Activated CD4-positive, alpha-beta T cell treated with anti-CD3 and anti-CD28 coated beads, Interleukin-2, amount 50 U/mL, for 24 hours (primary cell): ENCODE measurements around the gene TMEM39B.
"Not testable (repeated sequence)": the region's sequence is repeated elsewhere in the genome, so short reads cannot be mapped to it uniquely, and the experiment has no call there.

Experiments
- DNase-seq, 2 donors: peaks; one replicate each; pipeline ENCODE4 v3.0.0-alpha.2; 2020; ENCODE audit warnings: low read depth in 1 of 2, low spot score in 1 of 2

The TMEM39B gene

GRCh38 chr1:32068957-32069588 is 3.7 kb upstream of the TMEM39B start:
- no peak for DNase-seq

DNA sequence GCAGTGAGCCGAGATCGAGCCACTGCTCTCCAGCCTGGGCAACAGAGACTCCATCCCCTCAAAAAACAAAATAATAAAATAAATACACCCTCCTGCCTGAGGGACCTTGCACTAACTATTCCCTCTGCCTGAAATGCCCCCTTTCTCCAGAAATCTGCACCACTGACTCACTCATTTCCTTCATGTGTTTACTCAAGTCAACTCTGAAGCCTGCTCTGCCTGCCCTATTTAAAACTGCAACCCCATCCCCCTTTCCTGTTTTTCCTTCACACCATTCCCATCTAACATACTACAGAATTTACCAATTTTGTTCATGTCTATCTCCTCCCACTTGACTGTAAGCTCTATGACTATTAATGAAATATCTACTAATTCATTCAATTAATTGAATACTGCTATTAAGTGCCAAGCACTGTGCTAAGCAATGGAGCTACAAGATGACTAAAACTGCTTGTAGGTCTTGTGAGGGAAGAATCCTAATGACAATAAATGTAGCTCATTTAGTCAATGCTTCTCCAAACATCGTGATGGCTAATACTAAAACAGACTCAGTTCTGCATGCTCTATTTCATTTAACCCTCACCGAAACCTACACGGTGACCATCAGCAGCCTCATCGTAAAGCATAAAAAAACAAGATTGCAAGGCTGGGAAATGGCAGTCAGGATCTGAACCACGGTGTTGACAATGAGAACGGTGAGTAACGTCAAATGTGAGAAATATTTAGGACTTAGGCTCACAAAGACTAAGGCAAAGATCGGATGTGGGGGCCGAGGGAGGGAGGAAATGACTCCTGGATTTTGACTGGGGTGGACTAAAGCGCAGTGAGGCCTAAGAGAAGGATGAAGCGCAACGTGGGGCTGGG is 749 bp upstream of the TMEM39B start:
- DNase-seq: no peak

- no peak for DNase-seq
Observed at GRCh38 chr1:32073299-32074229, 825 bp downstream of the TMEM39B start.

- DNase-seq: no peak
Observed at GRCh38 chr1:32074841-32075240, 2.1 kb downstream of the TMEM39B start.

DNA sequence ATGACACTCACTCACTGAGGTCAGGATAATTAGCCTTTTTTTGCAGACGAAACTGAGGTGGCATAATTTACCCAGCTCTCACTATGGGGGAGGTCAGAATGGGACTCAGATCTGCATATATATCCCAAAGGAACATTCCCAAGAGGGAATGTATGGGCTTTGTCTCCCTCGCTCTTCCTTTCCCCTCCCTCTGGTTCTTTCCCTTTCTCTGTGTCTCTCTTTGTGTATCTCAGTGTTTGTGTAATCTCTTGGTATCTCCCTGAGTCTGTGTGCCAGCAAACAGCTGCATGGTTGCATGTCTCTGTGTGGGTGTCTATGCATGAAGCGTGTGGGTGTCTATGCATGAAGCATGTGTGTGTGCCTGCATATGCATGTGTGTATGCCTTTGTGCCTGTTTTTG is 4.7 kb downstream of the TMEM39B start:
- no peak for DNase-seq

DNA sequence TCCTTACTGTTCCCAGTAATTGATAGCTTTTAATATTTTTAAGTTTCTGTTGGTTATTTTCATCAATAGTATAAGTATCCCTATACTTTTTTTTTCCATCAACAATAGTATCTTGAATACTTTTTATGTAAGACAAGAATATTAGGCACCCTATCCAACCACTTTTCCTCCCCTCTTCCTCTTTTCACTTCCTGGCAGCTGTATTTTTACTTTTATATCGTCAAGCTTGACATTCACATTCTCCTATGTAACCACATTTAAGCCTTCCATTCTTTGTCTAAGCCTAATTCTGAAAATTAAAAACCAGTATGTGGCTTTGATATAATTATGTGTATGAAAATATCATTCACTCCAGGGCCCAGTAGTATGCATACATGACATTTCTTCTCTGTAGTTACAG is 9.3 kb downstream of the TMEM39B start:
- DNase-seq: no peak

DNA sequence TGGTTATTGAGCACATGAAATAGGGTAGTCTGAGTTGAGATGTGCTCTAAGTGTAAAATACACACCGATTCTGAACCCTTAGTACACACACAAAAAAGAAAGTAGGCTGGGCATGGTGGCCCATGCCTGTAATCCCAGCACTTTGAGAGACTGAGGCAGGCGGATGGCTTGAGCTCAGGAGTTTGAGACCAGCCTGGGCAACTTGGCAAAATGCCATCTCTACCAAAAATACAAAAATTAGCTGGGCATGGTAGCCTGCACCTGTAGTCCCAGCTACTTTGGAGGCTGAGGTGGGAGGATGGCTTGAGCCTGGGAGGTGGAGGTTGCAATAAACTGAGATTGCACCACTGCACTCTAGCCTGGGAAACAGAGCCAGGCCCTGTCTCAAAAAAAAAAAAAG is 13.6 kb downstream of the TMEM39B start:
- DNase-seq: not testable (repeated sequence)

DNA sequence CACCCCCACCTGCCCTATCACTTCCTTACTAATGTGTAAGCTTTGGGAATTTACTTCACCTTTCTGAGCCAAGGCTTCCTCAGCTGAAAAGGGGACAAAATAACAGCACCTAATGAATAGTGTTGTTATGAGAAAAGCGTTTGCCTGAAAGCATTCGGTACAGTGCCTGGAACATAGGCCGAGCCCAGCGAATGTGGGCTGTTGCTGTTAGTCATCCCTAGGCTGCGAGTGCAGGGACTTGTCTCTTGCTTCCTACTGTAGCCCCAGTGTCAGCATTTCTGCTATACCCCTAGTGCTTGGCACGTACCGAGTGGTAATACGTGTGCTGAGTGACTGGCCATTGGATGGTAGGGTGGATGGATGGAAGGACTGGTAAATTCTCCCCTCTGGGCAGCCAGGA is 18.4 kb downstream of the TMEM39B start:
- DNase-seq: no peak

- DNase-seq: no peak
Observed at GRCh38 chr1:32091591-32091990, 18.9 kb downstream of the TMEM39B start.

DNA sequence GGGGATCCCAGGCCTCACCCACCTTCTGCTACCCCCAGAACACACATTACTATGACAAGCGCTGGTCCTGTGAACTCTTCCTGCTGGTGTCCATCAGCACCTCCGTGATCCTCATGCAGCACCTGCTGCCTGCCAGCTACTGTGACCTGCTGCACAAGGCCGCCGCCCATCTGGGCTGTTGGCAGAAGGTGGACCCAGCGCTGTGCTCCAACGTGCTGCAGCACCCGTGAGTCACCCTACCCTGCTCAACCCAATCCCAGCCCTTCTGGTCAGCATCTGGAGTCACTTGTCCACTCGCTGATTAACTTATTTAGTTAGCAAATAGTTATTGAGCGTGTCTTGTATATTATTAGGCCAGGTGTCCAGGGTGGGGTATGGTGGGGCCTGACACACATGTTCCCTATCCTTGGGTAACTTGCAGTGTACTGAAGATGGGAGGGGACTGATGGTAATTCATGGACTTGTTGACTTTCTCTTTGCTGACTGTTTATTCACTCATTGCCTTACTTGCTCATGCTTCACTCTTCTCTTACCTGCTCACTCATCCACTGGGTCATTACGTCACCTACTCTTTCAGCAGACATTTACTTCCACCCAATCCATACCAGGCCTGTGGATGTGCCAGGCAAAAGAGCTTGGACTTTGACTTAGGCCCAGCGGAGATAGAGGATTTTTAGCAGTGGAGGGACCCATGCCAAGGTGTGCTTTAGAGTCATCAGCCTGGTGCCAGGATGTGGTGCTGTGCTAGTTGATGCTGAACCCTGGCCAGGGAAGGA is 22.2 kb downstream of the TMEM39B start:
- no peak for DNase-seq

- no peak for DNase-seq
Observed at GRCh38 chr1:32099426-32099825, 26.7 kb downstream of the TMEM39B start.

DNA sequence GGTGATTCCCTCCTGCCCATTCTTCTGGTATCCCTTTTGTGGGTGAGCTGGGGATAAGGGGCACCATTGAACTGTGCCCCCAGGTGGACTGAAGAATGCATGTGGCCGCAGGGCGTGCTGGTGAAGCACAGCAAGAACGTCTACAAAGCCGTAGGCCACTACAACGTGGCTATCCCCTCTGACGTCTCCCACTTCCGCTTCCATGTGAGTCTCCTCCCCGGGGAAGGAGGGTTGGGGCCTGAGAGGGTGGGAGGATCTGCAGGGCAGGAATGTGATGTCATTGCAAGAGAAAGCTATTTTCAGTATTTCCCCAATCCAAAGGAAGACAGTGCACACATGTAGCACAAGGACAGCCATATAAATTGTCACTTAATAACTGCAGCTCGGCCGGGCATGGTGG is 27.6 kb downstream of the TMEM39B start:
- DNase-seq: no peak

GRCh38 chr1:32100807-32101708 is 28.3 kb downstream of the TMEM39B start:
- DNase-seq: no peak

DNA sequence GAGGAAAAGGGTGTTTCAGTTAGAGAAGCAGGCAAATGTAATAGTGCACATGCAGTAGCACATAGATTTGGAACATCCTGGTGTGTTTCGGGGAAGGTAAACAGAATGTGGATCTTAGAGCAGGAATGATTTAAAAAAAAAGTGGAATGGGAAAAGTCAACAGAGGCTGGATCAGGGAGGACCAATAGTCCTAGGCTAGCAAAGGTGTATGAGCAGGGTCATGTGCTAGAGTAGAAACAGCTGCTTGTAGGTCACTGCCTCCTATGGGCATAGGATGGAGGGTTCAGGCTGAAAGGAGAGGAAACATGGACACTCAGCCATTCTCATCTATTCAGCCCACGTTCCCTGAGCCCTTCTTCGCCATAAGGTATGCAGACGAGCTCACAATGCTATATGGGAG is 31.4 kb downstream of the TMEM39B start:
- no peak for DNase-seq

- DNase-seq: no peak
Observed at GRCh38 chr1:32105338-32105737, 32.6 kb downstream of the TMEM39B start.

- no peak for DNase-seq
Observed at GRCh38 chr1:32106663-32107275, 34.0 kb downstream of the TMEM39B start.

- DNase-seq: peak; percentile 76 to 87
Observed at GRCh38 chr1:32107742-32108661, 35.3 kb downstream of the TMEM39B start, which contains the start of gene KPNA6. Gene KPNA6 (plus strand): TSS chr1:32108056. CDS start chr1:32108131, 75 bp downstream.

- no peak for DNase-seq
Observed at GRCh38 chr1:32111040-32111623, 38.4 kb downstream of the TMEM39B start.
